ENCODE data around the gene FOXB1.

Gene FOXB1

GRCh38 chr15:59993950-59994401 is 10.1 kb upstream of the FOXB1 start:
- no peak overlapping the region for H3K4me3 ChIP-seq (ENCODE audit: control insufficient read depth, low read depth, low read length)
- no peak for DNase-seq (ENCODE audit: low read depth)
- no peak for TF ChIP-seq CTCF (IDR thresholded peaks at IDR 0.05; ENCODE audit: control insufficient read depth, insufficient read depth, low read depth, low read length, missing control alignments)

- no peak for DNase-seq (ENCODE audit: low read depth)
- TF ChIP-seq CTCF (IDR thresholded peaks at IDR 0.05; ENCODE audit: control insufficient read depth, insufficient read depth, low read depth, low read length, missing control alignments) = no peak
- H3K4me3 ChIP-seq (ENCODE audit: control insufficient read depth, low read depth, low read length) = no peak overlapping the region
Measured at GRCh38 chr15:59994526-59994887, 9.6 kb upstream of the FOXB1 start.

- DNase-seq (ENCODE audit: low read depth) = no peak
- no peak for TF ChIP-seq CTCF (IDR thresholded peaks at IDR 0.05; ENCODE audit: control insufficient read depth, insufficient read depth, low read depth, low read length, missing control alignments)
- no peak overlapping the region for H3K4me3 ChIP-seq (ENCODE audit: control insufficient read depth, low read depth, low read length)
Measured at GRCh38 chr15:59994888-59995557, 9.1 kb upstream of the FOXB1 start.

GRCh38 chr15:59995568-59996297 is 8.4 kb upstream of the FOXB1 start:
- no peak for TF ChIP-seq CTCF (IDR thresholded peaks at IDR 0.05; ENCODE audit: control insufficient read depth, insufficient read depth, low read depth, low read length, missing control alignments)
- DNase-seq (ENCODE audit: low read depth) = no peak
- H3K4me3 ChIP-seq (ENCODE audit: control insufficient read depth, low read depth, low read length) = no peak overlapping the region

- TF ChIP-seq CTCF (IDR thresholded peaks at IDR 0.05; ENCODE audit: control insufficient read depth, insufficient read depth, low read depth, low read length, missing control alignments) = no peak
- DNase-seq (ENCODE audit: low read depth) = no peak
- no peak overlapping the region for H3K4me3 ChIP-seq (ENCODE audit: control insufficient read depth, low read depth, low read length)
Measured at GRCh38 chr15:59996298-59997041, 7.6 kb upstream of the FOXB1 start.

- no peak for DNase-seq (ENCODE audit: low read depth)
- TF ChIP-seq CTCF (IDR thresholded peaks at IDR 0.05; ENCODE audit: control insufficient read depth, insufficient read depth, low read depth, low read length, missing control alignments) = no peak
- no peak overlapping the region for H3K4me3 ChIP-seq (ENCODE audit: control insufficient read depth, low read depth, low read length)
Measured at GRCh38 chr15:59997070-59997701, 6.9 kb upstream of the FOXB1 start.

Measured in AG09309 (cell line).